HepG2 (cell line): ENCODE results near the gene RNF175. TPM values are rescaled to one million over a fixed set of nuclear protein-coding genes. Genes with fewer than 3 reads are reported as not detected.

ENCODE experiments used
- ATAC-seq: fragments of 200-7000 bp; cut with Tn5 transposase; 3 replicates; pipeline ENCODE4 v1.9.1; 2020; ENCODE audit warnings: mild to moderate bottlenecking, moderate library complexity
- BruUV-seq: library from RNA; stranded (reverse); fragments of 400-500 nt; replicated peaks from 2 replicates; lab custom pipeline; 2021; lab: Mats Ljungman, UMichigan
- CTCF ChIA-PET: fragments of 300-600 bp; formaldehyde crosslinking; extraction: SDS; loops from one replicate; lab custom pipeline; 2021; ENCODE audit warnings: low total read pairs, inconsistent platforms, low intra/inter-chr PET ratio; lab: Yijun Ruan, JAX
- POLR2A ChIA-PET: fragments of 350-600 bp; sonication (Branson Sonifier 250); formaldehyde crosslinking; loops from one replicate; lab custom pipeline; 2020; ENCODE audit warnings: antibody characterized with exemption, inconsistent platforms; lab: Yijun Ruan, JAX
- DNase-seq: peaks from one replicate; pipeline ENCODE4 v3.0.0-alpha.2; 2015; ENCODE audit warnings: low spot score
- FAIRE-seq: peaks from 3 replicates; lab custom pipeline; 2011; peaks lifted over from hg19 to GRCh38; lab: Jason Lieb, UNC
- H2AFZ ChIP-seq: one replicate; pipeline ENCODE4 v1.6.1; 2011; ENCODE audit warnings: low read length, inconsistent platforms
- H3K27ac ChIP-seq: fragments of 300-600 bp; 3 replicates; pipeline ENCODE4 v1.8.0; 2011; ENCODE audit warnings: mixed run types, mild to moderate bottlenecking, mixed read lengths, low read length, inconsistent platforms; ENCODE audit not compliant: insufficient read depth; ENCODE audit errors: extremely low read length
- H3K27me3 ChIP-seq, 2 experiments: fragments of 200-600 bp in 1 of 2; 2 replicates in 1 of 2; 3 replicates in 1 of 2; pipeline versions ENCODE4 v1.6.0 to v1.8.0; 2011; ENCODE audit warnings: low read length in 2 of 2, mild to moderate bottlenecking in 2 of 2, moderate library complexity in 2 of 2, inconsistent platforms in 1 of 2; ENCODE audit not compliant: insufficient read depth in 2 of 2, control insufficient read depth in 1 of 2
- H3K36me3 ChIP-seq, 2 experiments: fragments of 200-600 bp in 1 of 2; replicated peaks in 1 of 2; 2 replicates in 1 of 2; 3 replicates in 1 of 2; pipeline versions ENCODE4 v1.5.1 to v1.8.0; 2011; ENCODE audit warnings: low read length in 2 of 2, inconsistent platforms in 1 of 2; ENCODE audit not compliant: insufficient read depth in 2 of 2, control insufficient read depth in 1 of 2
- H3K4me1 ChIP-seq: 2 replicates; pipeline ENCODE4 v1.5.1; 2012; ENCODE audit warnings: low read length, inconsistent platforms; ENCODE audit not compliant: insufficient read depth
- H3K4me2 ChIP-seq: 2 replicates; pipeline ENCODE4 v1.6.0; 2011; ENCODE audit warnings: low read depth, low read length, inconsistent platforms
- H3K4me3 ChIP-seq, 3 experiments: fragments of 200-600 bp in 1 of 3; sonication (generic), shearing (Covaris generic) in 1 of 3; replicated peaks in 1 of 3; 2 replicates each; pipeline ENCODE4 v1.5.1; 2011 to 2016; ENCODE audit warnings: low read length in 3 of 3, inconsistent platforms in 2 of 3, low read depth in 2 of 3, mild to moderate bottlenecking in 2 of 3, control low read depth in 1 of 3, mixed read lengths in 1 of 3; ENCODE audit not compliant: insufficient read depth in 1 of 3
- H3K79me2 ChIP-seq: one replicate; pipeline ENCODE4 v1.6.1; 2011; ENCODE audit warnings: low read length, inconsistent platforms; ENCODE audit not compliant: insufficient read depth
- H3K9ac ChIP-seq: 2 replicates; pipeline ENCODE4 v1.6.0; 2011; ENCODE audit warnings: mild to moderate bottlenecking, low read depth, low read length, inconsistent platforms; ENCODE audit not compliant: insufficient read depth
- H3K9me3 ChIP-seq: 2 replicates; pipeline ENCODE4 v1.5.1; 2012; ENCODE audit warnings: mild to moderate bottlenecking, low read length
- H4K20me1 ChIP-seq: 2 replicates; pipeline ENCODE4 v1.6.0; 2011; ENCODE audit warnings: inconsistent platforms, mild to moderate bottlenecking, low read length, moderate library complexity; ENCODE audit not compliant: insufficient read depth
- ARID4A ChIP-seq: sonication (generic); formaldehyde crosslinking; IDR thresholded peaks from 2 replicates; pipeline ENCODE4 v1.5.0; 2020; ENCODE audit warnings: mild to moderate bottlenecking, missing genetic modification reagents, borderline replicate concordance
- CHCHD3 ChIP-seq: sonication (generic); formaldehyde crosslinking; IDR thresholded peaks from 2 replicates; pipeline ENCODE4 v1.8.0; 2022; ENCODE audit warnings: mild to moderate bottlenecking, missing genetic modification reagents, moderate library complexity
- HMG20A ChIP-seq: IDR thresholded peaks from 2 replicates; pipeline ENCODE4 v1.6.1; 2016; ENCODE audit warnings: borderline replicate concordance
- KLF13 ChIP-seq: sonication (generic); formaldehyde crosslinking; IDR thresholded peaks from 2 replicates; pipeline ENCODE4 v1.4.0; 2020; ENCODE audit warnings: mild to moderate bottlenecking, missing genetic modification reagents
- MAZ ChIP-seq, 2 experiments: sonication (generic) in 1 of 2; formaldehyde crosslinking in 1 of 2; IDR thresholded peaks; 2 replicates each; pipeline versions ENCODE4 v1.5.0 to v1.6.1; 2012 to 2020; ENCODE audit warnings: low read depth in 2 of 2, mild to moderate bottlenecking in 2 of 2, borderline replicate concordance in 1 of 2, improper control_type of control experiment in 1 of 2, low read length in 1 of 2, missing genetic modification reagents in 1 of 2, moderate library complexity in 1 of 2
- MTF1 ChIP-seq: sonication (generic); formaldehyde crosslinking; IDR thresholded peaks from 2 replicates; pipeline ENCODE4 v1.5.0; 2020; ENCODE audit warnings: missing genetic modification reagents
- MXI1 ChIP-seq: IDR thresholded peaks from 3 replicates; pipeline ENCODE4 v1.6.1; 2012; ENCODE audit warnings: low read depth, low read length, inconsistent platforms, borderline replicate concordance
- SMAD9 ChIP-seq: sonication (generic); formaldehyde crosslinking; IDR thresholded peaks from 2 replicates; pipeline ENCODE4 v1.5.1; 2020; ENCODE audit warnings: mild to moderate bottlenecking, missing genetic modification reagents
- SMYD3 ChIP-seq: sonication (generic); formaldehyde crosslinking; IDR thresholded peaks from 2 replicates; pipeline ENCODE4 v1.8.1; 2023; ENCODE audit warnings: mild to moderate bottlenecking, missing genetic modification reagents
- TRIM22 ChIP-seq: fragments of 450-650 bp; IDR thresholded peaks from 2 replicates; pipeline ENCODE4 v1.6.1; 2017
- ZNF607 ChIP-seq: sonication (generic); formaldehyde crosslinking; IDR thresholded peaks from 2 replicates; pipeline ENCODE4 v1.5.1; 2020; ENCODE audit warnings: missing genetic modification reagents, mild to moderate bottlenecking, borderline replicate concordance
- ZSCAN5A ChIP-seq: sonication (generic); formaldehyde crosslinking; IDR thresholded peaks from 2 replicates; pipeline ENCODE4 v1.8.0; 2022; ENCODE audit warnings: mild to moderate bottlenecking, missing genetic modification reagents, borderline replicate concordance
- WGBS: methylation state at CpG from one replicate; pipeline ENCODE4 v1.1.6; 2017; ENCODE audit warnings: low lambda C conversion rate; 5-methylcytosine and 5-hydroxymethylcytosine counted together
- in situ Hi-C: cut with HindIII; loops from 2 replicates; pipeline ENCODE4 v1.10.0; 2017; ENCODE audit warnings: low pct_unique_long_range_greater_than_20kb; ENCODE audit not compliant: extremely low pct_ligation_motif_present
- intact Hi-C: fragments of 100-400 bp; cut with micrococcal nuclease; formaldehyde crosslinking; loops from one replicate; pipeline ENCODE4 v1.10.0; 2022; ENCODE audit not compliant: unreplicated experiment
- polyA plus RNA-seq, 8 experiments: library from polyadenylated mRNA; depleted of rRNA in 3 of 8; stranded (reverse) in 7 of 8; unstranded in 1 of 8; fragments of >200 nt; fragmentation: Illumina TruSeq in 4 of 8; extraction: Trizol in 4 of 8; gene quantifications; 2 replicates each; pipeline versions ENCODE4 v1.2.1 to v1.2.3, GENCODE V29; 2011 to 2016; ENCODE audit warnings: low read depth in 4 of 8, missing spikeins in 1 of 8, mixed read lengths in 1 of 8; ENCODE audit not compliant: insufficient read depth in 1 of 8
- total RNA-seq, 5 experiments: library from RNA; depleted of rRNA; stranded (reverse); fragments of >200 nt; fragmentation: Illumina TruSeq; extraction: Trizol; gene quantifications; 2 replicates each; pipeline ENCODE4 v1.2.3, GENCODE V29; 2016; ENCODE audit warnings: low read depth in 1 of 5

The RNF175 gene
- total and polyA plus RNA-seq, 2 of the 13 experiments (the other 11 are each of a cell fraction or from before 2014, with no cell fraction given) = not detected

- H3K9ac ChIP-seq = no peak overlapping the region
- H3K9me3 ChIP-seq = no peaks in the 10 kb centered on the region
- no peak overlapping the region for H3K27ac ChIP-seq
- H3K79me2 ChIP-seq = no peaks in the 10 kb centered on the region
- POLR2A ChIA-PET = no interaction called here
- DNase-seq = no peak
- in situ Hi-C loops (no loop called here), intact Hi-C loops (no loop called here)
- H3K4me2 ChIP-seq = no peak overlapping the region
- no peak overlapping the region for H2AFZ ChIP-seq
- FAIRE-seq = no peak
- no TSS peak for BruUV-seq
- TF ChIP-seq ARID4A (CRISPR knock-in tag) (no peak), HMG20A (CRISPR knock-in tag) (no peak), MXI1 (no peak), MTF1 (no peak), SMYD3 (CRISPR knock-in tag) (no peak), ZNF607 (CRISPR knock-in tag) (no peak), SMAD9 (CRISPR knock-in tag) (no peak), MAZ (IDR thresholded peaks at IDR 0.05; ENCODE audit: borderline replicate concordance, low read depth, low read length) (no peak), MAZ (CRISPR knock-in tag; IDR thresholded peaks at IDR 0.05; ENCODE audit: low read depth) (no peak), ZSCAN5A (CRISPR knock-in tag) (no peak), CHCHD3 (CRISPR knock-in tag) (no peak), TRIM22 (no peak), KLF13 (CRISPR knock-in tag) (no peak)
- H4K20me1 ChIP-seq = no peaks in the 10 kb centered on the region
- no peaks in the 10 kb centered on the region for H3K27me3 ChIP-seq
- ATAC-seq = no peak
- H3K36me3 ChIP-seq = no peaks in the 10 kb centered on the region
- no peaks in the 10 kb centered on the region for H3K4me1 ChIP-seq
- 92% methylated on average over 4 of the region's 5 CpGs for WGBS
- no peak overlapping the region for H3K4me3 ChIP-seq
- CTCF ChIA-PET = no interaction called here
These were observed 34.5 kb downstream of the RNF175 start for GRCh38 chr4:153725136-153725830.
